ENCODE data around the gene EFNA3.

Gene EFNA3

GRCh38 chr1:155037851-155038441 lies 40.7 kb upstream of the EFNA3 start:
- Histone ChIP-seq H3K27me3 (ENCODE audit: insufficient read depth, low read length) (no peaks in the 10 kb centered on the region), H2AFZ (ENCODE audit: low read length, unreplicated experiment) (no peak overlapping the region), H3K4me3 (ENCODE audit: low read depth, low read length) (no peak overlapping the region), H3K36me3 (ENCODE audit: insufficient read depth, low read length) (no peaks in the 10 kb centered on the region), H3K4me1 (ENCODE audit: control insufficient read depth, insufficient read depth, low read length, unreplicated experiment) (peaks cover 8% of the 10 kb centered on the region), H3K79me2 (ENCODE audit: control insufficient read depth, insufficient read depth, low read length, unreplicated experiment) (no peaks in the 10 kb centered on the region), H3K27ac (ENCODE audit: low read depth, low read length) (no peak overlapping the region)

GRCh38 chr1:155038602-155039307 lies 39.9 kb upstream of the EFNA3 start:
- Histone ChIP-seq H3K27me3 (ENCODE audit: insufficient read depth, low read length) (no peaks in the 10 kb centered on the region), H2AFZ (ENCODE audit: low read length, unreplicated experiment) (no peak overlapping the region), H3K27ac (ENCODE audit: low read depth, low read length) (no peak overlapping the region), H3K4me1 (ENCODE audit: control insufficient read depth, insufficient read depth, low read length, unreplicated experiment) (peaks cover 8% of the 10 kb centered on the region), H3K4me3 (ENCODE audit: low read depth, low read length) (no peak overlapping the region), H3K79me2 (ENCODE audit: control insufficient read depth, insufficient read depth, low read length, unreplicated experiment) (no peaks in the 10 kb centered on the region), H3K36me3 (ENCODE audit: insufficient read depth, low read length) (no peaks in the 10 kb centered on the region)

DNA sequence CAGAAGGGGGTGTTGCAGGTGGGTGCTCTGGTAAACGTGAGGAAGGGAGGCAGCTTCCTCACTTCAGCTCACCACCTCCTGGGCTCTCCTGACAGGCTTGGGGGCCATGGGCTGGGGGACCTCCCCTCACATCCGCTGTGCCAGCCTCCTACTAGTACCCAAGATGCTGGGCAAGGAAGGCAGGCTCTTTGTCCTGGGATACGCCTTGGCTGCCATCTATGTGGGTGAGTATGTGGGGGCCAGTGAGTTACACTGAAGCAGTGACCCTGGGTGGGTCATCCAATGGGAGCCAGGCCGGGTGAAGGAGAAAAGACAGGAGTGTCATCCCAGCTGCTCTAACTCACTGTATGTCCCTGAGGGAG lies 39.3 kb upstream of the EFNA3 start:
- no peaks in the 10 kb centered on the region for H3K36me3 ChIP-seq (ENCODE audit: insufficient read depth, low read length)
- H3K27ac ChIP-seq (ENCODE audit: low read depth, low read length), result no peak overlapping the region
- no peaks in the 10 kb centered on the region for H3K79me2 ChIP-seq (ENCODE audit: control insufficient read depth, insufficient read depth, low read length, unreplicated experiment)
- H3K27me3 ChIP-seq (ENCODE audit: insufficient read depth, low read length), result no peaks in the 10 kb centered on the region
- H3K4me3 ChIP-seq (ENCODE audit: low read depth, low read length), result no peak overlapping the region
- H2AFZ ChIP-seq (ENCODE audit: low read length, unreplicated experiment), result no peak overlapping the region
- peaks cover 8% of the 10 kb centered on the region for H3K4me1 ChIP-seq (ENCODE audit: control insufficient read depth, insufficient read depth, low read length, unreplicated experiment)

GRCh38 chr1:155040358-155041093 lies 38.1 kb upstream of the EFNA3 start:
- no peak overlapping the region for H3K27ac ChIP-seq (ENCODE audit: low read depth, low read length)
- H2AFZ ChIP-seq (ENCODE audit: low read length, unreplicated experiment), result no peak overlapping the region
- H3K4me3 ChIP-seq (ENCODE audit: low read depth, low read length), result no peak overlapping the region
- peaks cover 19% of the 10 kb centered on the region for H3K4me1 ChIP-seq (ENCODE audit: control insufficient read depth, insufficient read depth, low read length, unreplicated experiment)
- no peaks in the 10 kb centered on the region for H3K79me2 ChIP-seq (ENCODE audit: control insufficient read depth, insufficient read depth, low read length, unreplicated experiment)
- H3K36me3 ChIP-seq (ENCODE audit: insufficient read depth, low read length), result no peaks in the 10 kb centered on the region
- no peaks in the 10 kb centered on the region for H3K27me3 ChIP-seq (ENCODE audit: insufficient read depth, low read length)

DNA sequence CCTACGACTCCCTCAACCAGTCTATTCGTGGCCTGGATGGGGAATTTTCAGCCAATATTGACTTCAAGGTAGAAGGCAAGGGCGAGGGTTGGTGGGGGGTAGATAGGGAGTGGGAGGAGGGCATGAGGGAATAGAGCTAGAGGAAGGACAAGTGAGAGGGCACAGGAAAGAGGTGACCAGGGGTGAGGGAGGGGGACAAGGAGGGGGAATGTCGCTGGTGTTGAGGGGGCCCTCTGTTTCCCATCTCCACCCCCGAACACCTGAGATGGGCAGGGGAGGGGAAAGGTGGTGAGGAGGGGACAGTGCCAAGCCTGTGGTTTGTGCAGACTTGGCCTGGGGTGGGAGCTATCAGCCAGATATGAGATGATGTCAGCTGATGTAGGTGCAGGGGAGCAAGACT lies 35.8 kb upstream of the EFNA3 start:
- Histone ChIP-seq H3K36me3 (ENCODE audit: insufficient read depth, low read length) (no peaks in the 10 kb centered on the region), H3K27me3 (ENCODE audit: insufficient read depth, low read length) (no peaks in the 10 kb centered on the region), H3K4me1 (ENCODE audit: control insufficient read depth, insufficient read depth, low read length, unreplicated experiment) (peaks cover 19% of the 10 kb centered on the region), H2AFZ (ENCODE audit: low read length, unreplicated experiment) (no peak overlapping the region), H3K4me3 (ENCODE audit: low read depth, low read length) (no peak overlapping the region), H3K79me2 (ENCODE audit: control insufficient read depth, insufficient read depth, low read length, unreplicated experiment) (no peaks in the 10 kb centered on the region), H3K27ac (ENCODE audit: low read depth, low read length) (no peak overlapping the region)

DNA sequence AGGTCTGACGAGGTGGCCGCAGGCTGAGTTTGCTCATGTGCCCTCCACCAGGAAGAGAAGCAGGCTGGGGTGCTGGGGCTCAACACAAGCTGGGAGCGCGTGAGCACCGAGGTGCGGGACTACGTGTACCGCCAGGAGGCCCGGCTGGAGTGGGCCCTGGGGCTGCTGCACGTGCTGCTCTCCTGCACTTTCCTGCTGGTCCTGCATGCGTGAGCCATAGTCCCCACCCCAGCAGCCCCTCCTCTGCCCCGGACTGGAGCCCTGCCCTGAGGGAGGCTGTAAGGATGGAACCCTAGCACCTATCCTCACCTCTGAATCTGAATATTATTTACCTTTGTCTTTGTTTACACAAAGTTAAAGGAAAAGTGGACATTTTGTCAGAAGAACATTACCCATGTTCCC lies 35.3 kb upstream of the EFNA3 start:
- Histone ChIP-seq H3K4me1 (ENCODE audit: control insufficient read depth, insufficient read depth, low read length, unreplicated experiment) (peaks cover 18% of the 10 kb centered on the region), H3K4me3 (ENCODE audit: low read depth, low read length) (no peak overlapping the region), H3K36me3 (ENCODE audit: insufficient read depth, low read length) (no peaks in the 10 kb centered on the region), H3K79me2 (ENCODE audit: control insufficient read depth, insufficient read depth, low read length, unreplicated experiment) (no peaks in the 10 kb centered on the region), H2AFZ (ENCODE audit: low read length, unreplicated experiment) (no peak overlapping the region), H3K27ac (ENCODE audit: low read depth, low read length) (no peak overlapping the region), H3K27me3 (ENCODE audit: insufficient read depth, low read length) (no peaks in the 10 kb centered on the region)

DNA sequence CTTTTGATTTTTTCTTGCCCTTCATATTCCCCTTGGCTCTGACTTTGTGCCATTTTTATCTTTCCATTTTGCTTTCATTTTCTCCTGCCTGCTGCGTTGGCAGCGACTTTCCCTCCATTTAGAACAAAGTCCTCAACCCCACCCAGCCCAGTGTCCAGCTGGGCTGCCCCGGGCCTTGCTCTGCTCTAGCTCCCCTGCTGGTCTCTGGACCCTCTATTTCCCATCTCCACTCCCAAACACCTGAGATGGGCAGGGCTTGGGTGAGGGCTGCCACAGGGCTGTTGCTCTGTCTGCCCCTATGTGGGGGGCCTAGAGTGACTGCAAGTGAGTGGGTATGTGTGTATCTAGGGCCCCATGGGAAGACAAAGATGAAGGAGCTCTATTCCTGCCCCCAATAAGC lies 34.8 kb upstream of the EFNA3 start:
- H3K27ac ChIP-seq (ENCODE audit: low read depth, low read length), result no peak overlapping the region
- H3K4me3 ChIP-seq (ENCODE audit: low read depth, low read length), result no peak overlapping the region
- no peak overlapping the region for H2AFZ ChIP-seq (ENCODE audit: low read length, unreplicated experiment)

DNA sequence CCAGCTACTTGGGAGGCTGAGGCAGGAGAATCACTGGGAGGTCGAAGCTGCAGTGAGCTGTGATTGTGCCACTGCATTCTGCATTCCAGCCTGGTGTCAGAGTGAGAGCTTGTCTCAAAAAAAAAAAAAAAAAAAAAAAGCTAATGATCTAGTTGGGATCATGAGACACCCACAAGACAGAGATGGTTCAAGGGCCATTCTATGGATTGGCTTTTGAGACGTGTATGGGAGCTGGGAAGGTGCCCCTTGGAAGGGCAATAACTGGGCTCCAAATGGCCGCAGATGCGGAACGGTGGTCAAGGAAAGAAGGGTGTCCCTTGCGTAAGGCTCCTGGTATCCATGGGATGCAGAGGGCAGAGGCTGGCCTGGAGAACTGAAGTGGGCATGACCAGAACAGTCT lies 34.3 kb upstream of the EFNA3 start:
- Histone ChIP-seq H3K79me2 (ENCODE audit: control insufficient read depth, insufficient read depth, low read length, unreplicated experiment) (no peaks in the 10 kb centered on the region), H3K36me3 (ENCODE audit: insufficient read depth, low read length) (no peaks in the 10 kb centered on the region), H3K4me3 (ENCODE audit: low read depth, low read length) (no peak overlapping the region), H3K27ac (ENCODE audit: low read depth, low read length) (no peak overlapping the region), H3K4me1 (ENCODE audit: control insufficient read depth, insufficient read depth, low read length, unreplicated experiment) (peaks cover 13% of the 10 kb centered on the region), H3K27me3 (ENCODE audit: insufficient read depth, low read length) (no peaks in the 10 kb centered on the region), H2AFZ (ENCODE audit: low read length, unreplicated experiment) (no peak overlapping the region)

More for the DNA sequence above, 34.8 kb upstream of the EFNA3 start:
- peaks cover 13% of the 10 kb centered on the region for H3K4me1 ChIP-seq (ENCODE audit: control insufficient read depth, insufficient read depth, low read length, unreplicated experiment)
- no peaks in the 10 kb centered on the region for H3K36me3 ChIP-seq (ENCODE audit: insufficient read depth, low read length)
- no peaks in the 10 kb centered on the region for H3K27me3 ChIP-seq (ENCODE audit: insufficient read depth, low read length)
- H3K79me2 ChIP-seq (ENCODE audit: control insufficient read depth, insufficient read depth, low read length, unreplicated experiment), result no peaks in the 10 kb centered on the region

GRCh38 chr1:155044812-155045657 lies 33.6 kb upstream of the EFNA3 start:
- H3K79me2 ChIP-seq (ENCODE audit: control insufficient read depth, insufficient read depth, low read length, unreplicated experiment), result no peaks in the 10 kb centered on the region
- H3K4me1 ChIP-seq (ENCODE audit: control insufficient read depth, insufficient read depth, low read length, unreplicated experiment), result peaks cover 19% of the 10 kb centered on the region
- no peak overlapping the region for H3K4me3 ChIP-seq (ENCODE audit: low read depth, low read length)
- no peaks in the 10 kb centered on the region for H3K27me3 ChIP-seq (ENCODE audit: insufficient read depth, low read length)
- no peak overlapping the region for H2AFZ ChIP-seq (ENCODE audit: low read length, unreplicated experiment)
- H3K27ac ChIP-seq (ENCODE audit: low read depth, low read length), result no peak overlapping the region
- no peaks in the 10 kb centered on the region for H3K36me3 ChIP-seq (ENCODE audit: insufficient read depth, low read length)

DNA sequence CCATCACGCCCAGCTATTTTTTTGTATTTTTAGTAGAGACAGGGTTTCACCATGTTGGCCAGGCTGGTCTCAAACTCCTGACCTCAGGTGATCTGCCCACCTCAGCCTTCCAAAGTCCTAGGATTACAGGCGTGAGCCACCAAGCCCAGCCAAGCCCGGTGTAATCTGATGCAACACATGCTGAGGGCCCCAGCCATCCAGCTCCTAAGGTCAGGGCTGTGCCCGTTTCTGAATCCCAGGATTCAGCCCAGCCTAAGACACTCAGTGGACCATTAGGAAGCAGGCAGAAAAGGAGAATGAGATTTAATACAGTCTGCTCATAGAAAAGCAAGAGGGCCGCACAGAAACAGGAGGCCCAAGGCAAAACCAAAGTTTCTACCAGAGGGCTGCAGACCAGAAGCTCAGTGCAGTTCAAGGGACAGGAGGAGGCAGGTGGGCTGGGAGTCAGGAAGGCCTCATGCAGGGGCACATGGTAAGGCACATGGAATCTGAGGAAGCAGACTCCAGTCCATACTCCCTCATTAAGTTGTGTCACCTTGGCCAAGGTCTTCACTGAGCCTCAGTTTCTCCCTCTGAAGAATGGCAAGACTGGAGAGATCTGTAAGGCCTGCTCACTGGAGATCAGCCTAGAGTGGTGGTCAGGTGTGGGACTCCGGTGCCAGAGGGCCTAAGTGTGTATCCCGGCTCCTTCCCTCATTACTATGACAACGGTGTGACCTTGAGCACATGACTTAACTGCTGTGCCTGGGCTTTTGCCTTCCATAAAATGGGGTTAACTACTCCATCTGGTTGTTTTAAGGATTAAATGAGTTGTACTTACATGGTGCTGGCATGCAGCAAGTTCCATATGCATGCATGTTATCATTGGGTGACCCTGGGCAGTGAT lies 29.9 kb upstream of the EFNA3 start:
- H3K36me3 ChIP-seq (ENCODE audit: insufficient read depth, low read length), result no peaks in the 10 kb centered on the region
- H3K4me3 ChIP-seq (ENCODE audit: low read depth, low read length), result no peak overlapping the region
- H3K79me2 ChIP-seq (ENCODE audit: control insufficient read depth, insufficient read depth, low read length, unreplicated experiment), result peaks cover 17% of the 10 kb centered on the region
- H2AFZ ChIP-seq (ENCODE audit: low read length, unreplicated experiment), result no peak overlapping the region
- H3K27ac ChIP-seq (ENCODE audit: low read depth, low read length), result no peak overlapping the region
- no peaks in the 10 kb centered on the region for H3K27me3 ChIP-seq (ENCODE audit: insufficient read depth, low read length)
- peaks cover 33% of the 10 kb centered on the region for H3K4me1 ChIP-seq (ENCODE audit: control insufficient read depth, insufficient read depth, low read length, unreplicated experiment)
